GM18505 (cell line): Measurements from ENCODE around the gene NR3C1.
"Not testable (repeated sequence)": the region's sequence is repeated elsewhere in the genome, so short reads cannot be mapped to it uniquely, and the experiment has no call there.

Experiments
- ATAC-seq: cut with Tn5 transposase; IDR thresholded peaks from one replicate; pipeline ENCODE4 v1.9.1; 2021; ENCODE audit not compliant: unreplicated experiment
- POLR2A ChIP-seq: IDR thresholded peaks from 4 replicates; pipeline ENCODE4 v1.6.1; 2011; ENCODE audit warnings: borderline replicate concordance; ENCODE audit not compliant: insufficient read depth, insufficient read length; ENCODE audit errors: extremely low read depth

NR3C1 gene

GRCh38 chr5:143349177-143349576 lies 54.3 kb downstream of the NR3C1 start:
- TF ChIP-seq POLR2A, result no peak
- no peak for ATAC-seq

- ATAC-seq, result no peak
- no peak for TF ChIP-seq POLR2A
These were observed 55.7 kb downstream of the NR3C1 start for GRCh38 chr5:143347698-143348344.

- TF ChIP-seq POLR2A, result no peak
- ATAC-seq, result no peak
These were observed 56.4 kb downstream of the NR3C1 start for GRCh38 chr5:143347046-143347445.

- no peak for TF ChIP-seq POLR2A
- ATAC-seq, result no peak
These were observed 57.6 kb downstream of the NR3C1 start for GRCh38 chr5:143345671-143346440.

GRCh38 chr5:143343042-143343441 lies 60.4 kb downstream of the NR3C1 start:
- TF ChIP-seq POLR2A, result no peak
- ATAC-seq, result no peak

GRCh38 chr5:143342607-143343006 lies 60.9 kb downstream of the NR3C1 start:
- TF ChIP-seq POLR2A, result no peak

GRCh38 chr5:143341807-143342570 lies 61.5 kb downstream of the NR3C1 start:
- no peak for TF ChIP-seq POLR2A

More at GRCh38 chr5:143342607-143343006, 60.9 kb downstream of the NR3C1 start:
- ATAC-seq, result no peak

GRCh38 chr5:143340891-143341685 lies 62.4 kb downstream of the NR3C1 start:
- ATAC-seq, result no peak
- no peak for TF ChIP-seq POLR2A

More at GRCh38 chr5:143341807-143342570, 61.5 kb downstream of the NR3C1 start:
- ATAC-seq, result no peak

GRCh38 chr5:143338658-143339366 lies 64.7 kb downstream of the NR3C1 start:
- no peak for TF ChIP-seq POLR2A
- no peak for ATAC-seq

- no peak for TF ChIP-seq POLR2A
- no peak for ATAC-seq
These were observed 65.5 kb downstream of the NR3C1 start for GRCh38 chr5:143337946-143338345.

GRCh38 chr5:143336485-143336884 lies 67.0 kb downstream of the NR3C1 start:
- ATAC-seq, result no peak
- TF ChIP-seq POLR2A, result no peak

GRCh38 chr5:143334903-143335302 lies 68.6 kb downstream of the NR3C1 start:
- TF ChIP-seq POLR2A, result no peak
- ATAC-seq, result no peak

- not testable (repeated sequence) for ATAC-seq
These were observed 69.1 kb downstream of the NR3C1 start for GRCh38 chr5:143334380-143334779.
